GM13977 (cell line): ENCODE measurements around the gene CYP19A1.

Source experiments
- DNase-seq: peaks from one replicate; pipeline ENCODE4 v3.0.0; 2012; ENCODE audit warnings: low spot score
- CTCF ChIP-seq: IDR thresholded peaks from 2 replicates; pipeline ENCODE4 v1.5.1; 2012; ENCODE audit warnings: mild to moderate bottlenecking, control low read depth; ENCODE audit not compliant: insufficient read depth; ENCODE audit errors: extremely low read depth, missing control alignments
- in situ Hi-C: fragments of 300-500 bp; cut with MboI; formaldehyde crosslinking; loops from one replicate; pipeline ENCODE4 v1.12.0; 2022; ENCODE audit warnings: low sequenced_read_pairs, low pct_unique_long_range_greater_than_20kb, mixed read lengths, inconsistent platforms; ENCODE audit not compliant: unreplicated experiment

The CYP19A1 gene

DNA sequence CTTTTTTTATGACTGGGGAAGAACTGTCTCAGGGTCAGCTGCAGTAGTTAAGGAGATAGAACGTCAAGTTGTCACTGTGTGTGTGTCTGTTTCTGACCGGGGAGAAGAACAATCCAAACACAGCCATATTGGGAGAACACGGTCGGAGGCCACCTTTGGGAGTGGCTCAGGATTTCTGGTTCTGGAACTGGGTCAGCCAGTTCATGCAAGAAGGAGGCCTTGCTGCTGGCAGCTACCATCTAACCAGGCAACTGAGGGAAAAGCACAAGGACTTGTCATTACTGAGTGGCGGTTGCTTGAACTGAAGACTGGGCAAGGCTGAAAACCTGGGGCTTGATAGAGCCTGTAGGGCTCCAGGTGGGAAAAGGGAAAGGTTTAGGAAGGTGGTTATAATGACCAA is 27.7 kb upstream of the CYP19A1 start:
- TF ChIP-seq CTCF: no peak
- no peak for DNase-seq
- in situ Hi-C loops: no loop called here

DNA sequence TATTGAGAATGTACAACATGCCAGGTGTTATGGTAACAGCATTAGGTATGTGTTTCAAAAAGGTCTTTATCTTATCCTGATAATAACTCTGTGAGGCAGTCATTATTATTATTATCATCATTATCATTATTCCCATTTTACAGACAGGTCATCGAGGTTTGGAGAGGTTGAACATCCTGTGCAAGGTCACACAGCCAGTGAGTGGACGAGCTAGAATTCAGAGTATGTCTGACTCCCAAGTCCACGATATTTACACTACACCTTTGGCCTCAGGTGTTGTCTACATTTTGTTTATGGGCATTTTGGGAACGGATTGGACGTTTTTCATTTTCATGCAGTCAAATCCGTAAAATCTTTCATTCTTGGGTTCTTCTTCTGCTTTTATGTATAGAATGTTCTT is 27.0 kb upstream of the CYP19A1 start:
- no peak for TF ChIP-seq CTCF
- in situ Hi-C loops: no loop called here
- DNase-seq: no peak

- TF ChIP-seq CTCF: no peak
- in situ Hi-C loops: no loop called here
- DNase-seq: no peak
These were observed 25.0 kb upstream of the CYP19A1 start for GRCh38 chr15:51363383-51363782.

DNA sequence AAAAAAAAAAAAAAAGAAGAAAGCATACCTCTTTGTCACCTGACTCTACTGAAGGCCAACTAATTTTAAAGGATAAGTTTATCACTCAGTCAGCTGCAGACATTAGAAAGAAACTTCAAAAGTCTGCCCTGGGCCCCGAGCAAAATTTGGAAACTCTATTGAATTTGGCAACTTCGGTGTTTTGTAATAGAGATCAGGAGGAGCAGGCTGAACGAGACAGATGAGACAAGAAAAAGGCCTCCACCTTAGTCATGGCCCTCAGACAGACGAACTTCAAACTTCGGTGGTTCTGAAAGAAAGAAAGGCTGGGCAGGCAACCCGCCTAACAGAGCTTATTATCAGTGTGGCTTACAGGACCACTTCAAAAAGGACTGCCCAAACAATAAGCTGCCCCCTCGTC is 21.6 kb upstream of the CYP19A1 start:
- in situ Hi-C loops: no loop called here
- DNase-seq: no peak
- no peak for TF ChIP-seq CTCF

DNA sequence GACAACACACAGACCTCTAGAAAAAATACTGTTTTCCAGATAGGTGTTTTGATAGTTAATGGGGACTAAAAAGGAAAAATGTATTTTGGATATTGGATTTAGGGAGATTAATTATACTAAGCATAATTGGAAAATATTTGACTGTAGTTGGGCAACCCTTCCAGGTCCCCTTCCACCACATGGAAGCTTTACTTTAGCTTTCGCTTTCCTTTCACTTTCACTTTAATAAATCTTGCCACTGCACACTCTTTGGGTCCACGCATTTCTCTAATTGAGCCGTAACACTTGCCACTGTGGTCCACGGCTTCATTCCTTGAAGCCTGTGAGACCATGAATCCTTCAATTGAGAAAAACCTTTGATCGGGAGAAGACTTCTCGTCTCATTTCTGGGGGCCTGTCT is 18.6 kb upstream of the CYP19A1 start:
- in situ Hi-C loops: no loop called here
- no peak for DNase-seq
- TF ChIP-seq CTCF: no peak

DNA sequence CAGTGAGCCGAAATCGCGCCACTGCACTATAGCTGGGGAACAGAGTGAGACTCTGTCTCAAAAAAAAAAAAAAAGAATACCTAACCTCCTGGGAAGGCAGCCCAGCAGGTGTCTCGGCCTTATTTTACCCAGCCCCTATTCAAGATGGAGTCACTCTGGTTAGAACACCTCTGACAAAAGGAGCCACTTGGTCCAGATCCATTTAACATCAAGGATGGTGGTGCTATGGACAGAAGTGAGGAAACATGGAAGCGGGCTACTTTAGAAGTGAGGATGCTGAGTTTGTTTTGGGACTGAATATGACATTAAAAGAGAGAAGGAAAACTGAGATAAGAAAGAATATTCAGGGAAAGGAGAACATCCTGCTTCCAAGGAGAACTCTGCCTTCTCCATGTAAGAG is 17.8 kb upstream of the CYP19A1 start:
- TF ChIP-seq CTCF: no peak
- no peak for DNase-seq
- in situ Hi-C loops: no loop called here

DNA sequence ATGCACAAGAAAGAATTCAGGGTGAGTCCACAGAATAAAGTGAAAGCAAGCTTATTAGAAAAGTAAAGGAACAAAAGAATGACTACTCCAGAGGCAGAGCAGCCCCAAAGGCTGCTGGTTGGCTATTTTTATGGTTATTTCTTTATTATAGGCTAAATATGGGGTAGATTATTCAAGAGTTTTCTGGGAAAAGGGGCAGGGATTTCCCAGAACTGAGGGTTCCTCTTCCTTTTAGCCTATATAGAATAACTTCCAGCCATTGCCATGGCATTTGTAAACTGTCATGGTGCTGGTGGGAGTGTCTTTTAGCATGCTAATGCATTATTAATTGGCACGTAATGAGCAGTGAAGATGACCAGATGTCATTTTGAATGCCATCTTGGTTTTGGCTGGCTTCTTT is 16.7 kb upstream of the CYP19A1 start:
- DNase-seq: no peak
- in situ Hi-C loops: no loop called here
- no peak for TF ChIP-seq CTCF
